Tongue (tissue), 1 donor: Measurements from ENCODE around the gene UPK1B. TPM values are rescaled to one million over a fixed set of nuclear protein-coding genes. Genes with fewer than 3 reads are reported as not detected.

Experiments
- total RNA-seq: library from RNA; depleted of rRNA; stranded (reverse); fragments of >200 nt; gene quantifications from one replicate; pipeline ENCODE4 v1.2.3, GENCODE V29; 2014

UPK1B gene
- total RNA-seq, 1 donor from 2014 or later: 9.4 TPM

Other genes starting within 250 kb of the UPK1B start
- gene IGSF11, start 138.8 kb upstream of the UPK1B start, total RNA-seq: 4.0 TPM
- not detected for gene TEX55, start 27.4 kb upstream of the UPK1B start, total RNA-seq
- 17.5 TPM for gene B4GALT4, start 67.3 kb downstream of the UPK1B start, total RNA-seq
- 16.4 TPM for gene ARHGAP31, start 120.8 kb downstream of the UPK1B start, total RNA-seq